NB4 (cell line): ENCODE data around the gene SOHLH1.

Source experiments
- CTCF ChIP-seq: IDR thresholded peaks from one replicate; pipeline ENCODE4 v1.5.1; 2012; ENCODE audit warnings: low read depth, low read length
- POLR2A ChIP-seq: IDR thresholded peaks from 2 replicates; pipeline ENCODE4 v1.6.1; 2011; ENCODE audit warnings: mild to moderate bottlenecking; ENCODE audit not compliant: insufficient read length; ENCODE audit errors: extremely low read depth

GRCh38 chr9:135703726-135704125 lies 4.4 kb upstream of the SOHLH1 start:
- TF ChIP-seq CTCF (no peak), POLR2A (no peak)
